G401.6 (cell line): ENCODE data around the gene SEMA5A.
"Not testable (repeated sequence)": the region's sequence is repeated elsewhere in the genome, so short reads cannot be mapped to it uniquely, and the experiment has no call there.

Experiments
- FAIRE-seq: peaks from 2 replicates; lab custom pipeline; 2012; peaks lifted over from hg19 to GRCh38; lab: Jason Lieb, UNC

The SEMA5A gene

DNA sequence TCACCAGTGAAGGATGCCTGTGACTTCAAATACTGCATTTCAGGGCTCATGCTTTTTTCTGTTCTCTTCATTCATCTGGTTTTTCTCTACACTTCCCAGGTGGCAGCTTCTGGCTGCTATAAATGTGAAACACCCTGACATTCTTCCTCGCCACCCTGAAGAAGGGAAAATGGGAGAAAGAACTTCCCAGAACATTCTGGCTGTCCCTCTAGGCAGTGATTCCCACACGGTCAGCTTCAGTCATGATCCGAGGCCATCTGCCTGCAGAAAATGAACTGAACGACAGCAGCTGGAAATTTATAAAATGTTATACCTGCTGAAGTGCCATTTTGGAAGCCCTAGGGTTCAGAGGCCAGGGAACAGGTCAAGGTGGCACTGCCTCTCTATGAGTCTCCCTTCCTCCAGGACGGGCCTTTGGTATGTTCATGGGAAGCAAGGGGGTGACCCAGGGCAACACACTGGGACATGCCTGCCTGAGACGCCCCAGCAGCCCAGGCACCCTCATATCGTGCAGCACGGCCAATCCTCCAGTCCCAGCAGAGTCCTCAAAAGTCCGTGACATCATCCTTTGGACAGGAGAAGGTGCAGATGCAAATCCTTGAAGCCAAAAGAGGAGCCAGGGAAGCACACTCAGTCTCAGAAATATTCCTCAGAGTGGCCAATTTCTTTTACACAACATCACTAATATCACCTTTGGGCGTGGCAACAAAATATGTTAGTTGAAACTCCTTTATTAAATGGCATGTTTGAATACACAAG, 107.1 kb downstream of the SEMA5A start:
- FAIRE-seq: no peak

DNA sequence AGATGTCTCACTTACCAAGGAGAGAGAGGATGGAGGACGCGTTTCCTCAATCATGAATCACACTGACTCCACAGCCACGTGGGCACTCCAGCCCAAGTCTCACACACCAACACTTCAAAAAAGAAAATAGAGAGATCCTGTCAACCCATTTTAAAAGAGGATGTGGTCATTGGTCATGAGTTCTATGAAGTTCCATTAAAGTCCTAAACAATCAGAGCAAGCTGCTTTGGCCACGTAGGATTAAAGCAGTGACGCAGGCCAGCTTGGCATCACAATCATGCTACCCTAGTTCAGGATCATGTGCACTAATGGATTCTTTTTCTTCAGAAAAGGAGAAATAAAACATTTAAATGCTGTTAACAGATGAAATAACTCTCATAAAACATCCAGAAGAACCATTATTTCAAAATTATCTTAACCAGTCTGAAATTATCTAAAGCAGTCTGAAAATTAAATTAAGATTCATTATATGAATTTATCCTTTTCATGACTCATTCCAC, 108.1 kb downstream of the SEMA5A start:
- no peak for FAIRE-seq

DNA sequence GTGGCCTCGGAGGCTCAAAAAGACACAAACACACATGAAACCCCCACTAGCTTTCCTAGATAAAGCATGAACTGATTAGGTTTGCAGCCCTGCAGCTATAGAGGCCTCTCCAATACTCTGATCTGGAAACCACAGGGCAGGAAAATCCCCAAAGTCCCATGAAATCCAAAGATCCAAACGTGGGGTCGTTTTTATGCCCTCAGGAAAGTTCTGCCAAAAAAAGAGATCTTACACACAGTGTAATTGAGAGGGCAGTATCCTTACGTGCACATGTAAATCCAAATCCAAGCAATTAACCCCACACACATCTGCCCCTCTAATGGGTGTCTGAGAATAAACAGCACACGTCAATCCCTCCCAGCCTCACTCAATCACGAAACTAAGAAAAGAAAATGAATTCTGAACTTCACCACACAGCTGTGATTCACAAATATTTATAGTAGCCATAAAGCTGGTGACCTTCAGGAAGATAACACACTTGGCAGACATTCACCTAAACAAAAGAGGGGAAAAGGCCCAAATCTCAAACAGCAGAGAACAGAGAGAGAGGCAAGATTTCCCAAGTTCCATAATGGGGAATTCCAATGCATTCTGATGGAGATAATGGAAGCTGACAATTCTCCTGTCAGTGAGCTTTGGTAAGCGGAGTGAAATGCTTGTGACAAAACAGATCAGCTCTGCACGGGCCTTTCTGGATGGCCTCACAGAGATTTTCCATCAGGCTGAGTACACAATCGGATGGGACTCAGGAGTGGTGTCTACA, 114.2 kb downstream of the SEMA5A start:
- FAIRE-seq: no peak

DNA sequence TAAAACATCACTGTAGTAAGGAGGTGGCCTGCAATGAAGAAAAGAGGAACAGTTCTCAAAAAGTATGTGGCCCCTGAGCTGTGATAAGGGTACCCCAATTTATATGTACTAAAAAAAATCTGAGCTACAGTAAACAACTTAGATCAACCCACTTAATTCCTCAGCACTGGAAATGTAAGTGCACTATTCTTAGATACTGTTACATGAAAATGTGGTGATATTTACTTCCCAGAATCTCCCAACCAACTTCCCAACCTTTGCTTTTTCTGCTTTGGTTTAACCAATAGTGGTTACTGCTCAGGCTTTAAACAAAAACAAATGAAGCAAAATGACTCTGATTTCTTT, 114.8 kb downstream of the SEMA5A start:
- no peak for FAIRE-seq

DNA sequence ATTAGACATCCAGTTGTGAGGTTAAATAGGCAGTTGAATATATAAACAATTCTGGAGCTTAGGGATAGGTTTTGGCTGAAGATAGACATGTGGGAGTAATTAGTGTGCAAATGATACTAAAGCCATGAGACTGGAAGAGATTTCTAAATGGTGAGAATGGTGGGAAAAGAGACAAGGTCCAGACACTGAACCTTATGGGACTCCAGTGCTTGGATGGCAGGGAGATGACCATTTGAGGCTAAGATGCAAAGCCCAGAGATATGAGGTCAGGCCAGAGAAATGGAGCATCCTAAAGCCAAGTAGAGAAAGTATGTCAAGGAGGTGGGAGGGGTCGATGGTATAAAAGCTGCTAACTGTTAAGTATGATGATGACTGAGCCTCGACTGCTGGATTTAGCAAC, 115.6 kb downstream of the SEMA5A start:
- no peak for FAIRE-seq

DNA sequence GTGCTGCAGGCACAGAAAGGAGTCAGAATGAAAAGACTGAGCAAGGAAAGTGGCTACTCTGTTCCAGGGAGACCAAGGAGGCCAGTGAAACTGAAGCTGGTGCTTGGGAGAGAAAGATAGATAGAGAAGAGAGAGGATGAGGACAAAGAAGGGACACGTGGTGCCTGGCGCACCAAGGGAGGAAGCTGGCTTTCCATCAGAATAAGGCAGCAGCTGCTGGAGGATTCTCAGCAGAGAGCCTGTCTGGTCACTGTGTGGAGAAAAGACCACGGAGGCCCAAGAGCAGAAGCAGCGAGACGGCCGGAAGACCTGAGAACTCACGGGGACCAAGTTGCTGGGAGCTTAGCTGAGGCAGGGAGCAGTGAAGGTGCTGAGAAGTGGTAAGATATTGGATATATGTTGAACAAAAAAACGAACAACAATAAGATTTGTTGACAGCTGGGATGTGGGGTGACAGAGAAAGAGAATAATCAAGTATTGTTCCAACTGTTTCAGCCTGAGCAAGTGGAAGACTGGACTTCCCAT, 116.1 kb downstream of the SEMA5A start:
- FAIRE-seq: no peak

DNA sequence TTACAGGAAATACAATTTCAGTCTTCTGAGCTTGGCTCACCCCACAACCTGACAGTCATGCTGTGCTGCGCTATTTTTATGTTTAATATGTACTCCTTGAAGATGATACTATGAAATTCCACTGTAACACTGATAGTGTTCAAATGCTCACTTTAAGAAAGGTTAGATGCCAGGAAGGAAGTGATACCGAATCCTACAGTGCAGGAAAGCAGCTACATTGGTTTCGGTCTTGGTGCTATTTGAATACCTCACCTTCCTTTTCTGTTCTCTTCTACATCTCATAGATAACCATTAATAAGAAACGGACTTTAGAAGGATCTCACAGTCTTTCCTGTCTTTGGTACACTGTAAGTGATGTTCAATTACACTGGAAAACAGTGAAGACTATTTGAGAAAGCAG, 117.6 kb downstream of the SEMA5A start:
- FAIRE-seq: no peak

DNA sequence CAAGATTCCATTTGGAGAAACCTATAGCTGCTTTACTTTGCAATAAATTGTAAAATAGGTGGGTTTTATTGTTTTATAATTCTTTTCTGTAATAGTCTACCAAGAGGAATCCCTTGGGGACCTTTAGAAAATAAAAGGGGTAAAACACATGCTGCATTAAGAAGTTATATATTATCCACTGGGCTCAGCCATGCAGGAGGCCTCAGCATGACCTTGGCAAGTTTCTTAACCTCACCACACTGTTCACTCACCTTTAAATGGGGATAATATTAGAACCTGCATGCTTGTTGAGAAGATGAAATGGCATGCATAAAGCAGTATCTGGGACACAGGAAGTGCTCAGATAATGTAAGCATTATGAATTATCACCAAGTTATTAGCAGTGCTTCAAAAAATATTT, 120.2 kb downstream of the SEMA5A start:
- no peak for FAIRE-seq

DNA sequence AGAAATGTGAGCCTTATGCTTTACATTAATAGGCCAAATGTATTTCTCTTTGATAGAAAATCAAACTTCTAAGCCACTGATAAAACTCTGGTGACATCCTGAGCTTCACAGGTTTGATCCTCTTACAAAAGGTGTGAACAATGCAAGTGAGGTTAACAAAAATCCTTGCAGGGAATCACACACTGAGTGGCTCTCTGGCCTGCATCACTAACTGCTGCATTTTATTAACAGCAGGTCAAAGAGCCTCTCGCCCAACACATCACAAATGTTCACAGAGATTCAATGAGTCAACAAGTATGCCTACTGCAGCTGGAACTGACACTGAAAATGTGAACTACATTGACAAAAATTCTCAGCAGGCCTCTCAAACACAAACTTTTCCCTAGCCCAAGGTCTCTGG, 122.3 kb downstream of the SEMA5A start:
- no peak for FAIRE-seq

DNA sequence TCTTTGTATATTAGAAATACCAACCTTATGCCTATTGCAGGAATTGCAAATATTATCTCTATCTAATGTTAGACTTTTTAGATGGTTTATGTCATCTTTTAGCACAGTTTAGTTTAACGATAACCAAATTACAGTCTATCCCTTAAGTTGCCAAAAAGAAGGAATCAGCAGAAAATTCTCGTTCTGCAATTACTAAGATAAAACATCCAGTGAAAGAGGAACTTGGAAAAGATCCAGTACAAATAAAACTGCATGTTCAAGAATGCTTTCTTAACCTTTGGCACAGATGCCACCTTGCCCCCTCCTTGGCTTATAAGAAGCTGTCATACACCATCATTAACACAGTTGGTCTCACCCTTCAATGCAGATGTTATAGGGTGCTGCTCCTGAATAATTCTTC, 124.0 kb downstream of the SEMA5A start:
- FAIRE-seq: no peak

DNA sequence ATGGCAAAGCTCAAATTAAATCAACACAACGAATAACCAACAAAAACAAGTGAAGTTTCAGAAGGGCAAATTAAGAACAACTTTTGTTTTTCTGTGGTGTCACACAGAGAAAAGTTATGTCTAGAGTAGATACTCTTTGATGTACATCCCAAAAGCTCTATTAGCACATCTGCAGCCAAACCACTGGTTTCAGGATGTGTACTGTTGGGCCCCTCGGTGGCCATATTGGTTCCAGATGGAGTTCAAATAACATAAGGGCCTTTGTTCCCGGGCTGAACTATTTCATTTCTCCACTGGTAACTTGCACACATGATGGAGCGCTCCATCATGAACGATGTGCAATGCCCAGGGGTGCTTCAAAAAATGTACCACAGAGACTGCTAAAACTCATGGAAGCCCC, 126.1 kb downstream of the SEMA5A start:
- FAIRE-seq: no peak

DNA sequence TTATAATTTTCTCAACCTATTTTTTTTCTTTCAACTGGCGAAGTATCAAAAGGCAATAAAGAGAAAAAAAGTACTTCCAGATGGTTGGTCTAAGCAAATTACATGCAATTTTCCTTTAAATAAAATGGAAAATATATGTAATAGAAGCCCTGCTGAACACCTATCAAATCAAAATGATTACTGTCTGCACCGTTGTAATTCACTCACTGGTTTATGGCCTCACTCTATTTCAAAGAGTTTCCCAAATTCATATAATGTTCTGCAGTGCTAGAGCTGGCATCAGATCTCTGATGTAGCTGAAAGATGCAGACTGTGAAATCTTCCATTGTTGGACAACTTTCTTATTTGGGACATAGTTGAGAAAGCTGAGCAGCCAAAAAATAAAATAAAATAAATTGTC, 130.3 kb downstream of the SEMA5A start:
- FAIRE-seq: no peak

DNA sequence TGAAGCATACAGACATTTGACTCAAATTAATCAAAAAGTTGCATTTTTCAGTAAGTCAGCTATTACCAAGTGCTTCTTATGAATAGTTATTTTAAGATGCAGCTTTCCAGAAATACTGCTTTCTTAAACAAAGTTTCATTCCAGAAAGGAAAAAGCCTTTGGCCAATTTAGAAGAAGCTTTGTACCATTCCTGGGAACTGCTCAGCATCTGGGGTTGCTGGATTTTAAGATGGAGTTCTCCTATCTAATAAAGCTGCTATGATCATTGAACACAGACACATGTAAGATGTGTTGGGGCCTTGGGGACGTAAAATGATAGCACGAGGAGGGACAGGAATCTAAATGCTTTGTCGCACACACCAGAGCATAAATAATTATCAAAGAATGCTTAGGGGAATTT, 130.8 kb downstream of the SEMA5A start:
- no peak for FAIRE-seq

DNA sequence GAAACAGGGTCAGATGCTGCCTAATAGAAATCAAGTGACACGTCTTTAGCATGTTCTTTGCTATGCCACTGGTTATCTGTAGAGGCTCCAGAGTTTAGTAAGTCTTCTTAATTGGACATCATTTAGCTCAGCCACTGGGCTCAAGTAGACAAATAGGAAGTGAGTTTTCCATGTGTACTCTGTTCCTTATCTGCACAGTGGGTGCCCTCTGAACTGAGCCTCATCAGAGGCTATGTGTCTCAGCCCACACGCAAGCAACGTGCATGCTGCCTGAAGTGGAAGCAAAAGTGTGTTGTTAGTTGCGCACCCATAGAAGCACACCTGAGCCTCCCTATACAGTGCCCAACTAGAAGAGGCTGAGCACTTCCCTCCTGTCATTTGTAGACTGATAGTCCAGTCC, 134.7 kb downstream of the SEMA5A start:
- FAIRE-seq: no peak

DNA sequence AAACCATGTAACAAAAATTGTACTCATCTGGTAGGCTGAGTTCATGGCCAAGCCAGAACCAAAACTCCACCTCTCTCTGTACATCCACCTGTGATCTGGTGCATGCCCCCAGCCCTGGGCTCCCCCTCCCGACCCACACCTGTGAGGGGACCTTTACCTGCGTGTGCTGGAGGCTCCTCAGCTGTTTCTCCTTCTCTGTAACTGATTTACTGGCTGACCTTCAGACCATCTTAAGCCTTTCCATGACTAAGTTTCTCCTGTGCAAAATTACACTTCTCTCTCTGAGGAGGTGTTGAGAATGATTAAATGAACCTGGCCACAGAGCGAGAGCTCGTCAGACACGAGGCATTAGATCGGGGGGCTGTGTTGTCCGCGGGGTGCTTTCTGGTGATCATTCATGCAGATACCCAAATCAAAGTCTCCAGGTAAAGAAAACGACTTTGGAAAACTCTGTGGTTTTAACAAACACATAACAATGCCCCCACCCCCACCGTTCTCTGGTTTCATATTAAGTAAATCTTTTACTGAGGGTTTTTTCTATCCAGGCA, 136.4 kb downstream of the SEMA5A start:
- FAIRE-seq: no peak

DNA sequence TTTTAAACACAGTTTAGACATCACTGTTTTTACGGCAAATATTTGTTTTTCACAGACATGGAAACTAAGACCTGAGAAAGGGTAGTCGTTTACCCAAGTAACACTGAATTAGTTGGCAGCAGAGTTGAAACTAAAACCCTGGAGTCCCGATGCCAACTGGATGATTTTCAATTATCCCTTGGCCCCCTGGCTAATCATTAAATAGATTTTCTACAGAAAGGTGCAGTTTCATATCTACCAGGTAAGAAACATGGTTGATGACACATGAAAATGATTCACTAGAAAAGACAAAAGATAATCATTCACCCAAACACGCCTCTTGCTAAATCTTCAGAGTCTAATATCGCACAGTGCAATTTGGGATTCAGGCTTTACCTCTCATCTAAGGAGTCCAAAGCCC, 136.9 kb downstream of the SEMA5A start:
- FAIRE-seq: no peak

DNA sequence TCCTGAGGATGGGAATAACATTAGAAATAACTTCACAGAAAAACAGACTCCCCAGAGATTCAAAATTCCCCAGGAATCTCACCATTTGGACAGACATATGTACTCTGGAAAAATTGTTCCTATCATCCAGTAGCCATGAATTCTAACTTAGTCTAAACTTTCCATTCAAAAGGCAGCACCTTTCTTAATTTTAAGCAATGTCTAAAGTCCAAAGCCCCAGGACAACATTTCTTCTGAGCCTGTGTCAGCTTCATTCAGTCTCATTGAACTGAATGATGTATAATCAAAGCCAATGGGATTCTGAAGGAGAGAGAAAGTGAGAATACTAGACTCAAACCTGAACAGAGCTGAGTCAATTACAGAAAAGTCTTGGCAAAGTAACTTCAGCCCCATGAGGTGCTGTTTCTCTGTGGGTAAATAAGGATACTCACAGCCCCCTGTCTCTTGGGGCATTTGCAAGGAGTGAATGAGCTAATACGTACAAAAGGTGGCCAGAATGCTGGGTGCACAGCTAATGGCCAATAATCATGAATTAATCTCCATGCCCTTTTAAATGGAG, 140.6 kb downstream of the SEMA5A start:
- no peak for FAIRE-seq

DNA sequence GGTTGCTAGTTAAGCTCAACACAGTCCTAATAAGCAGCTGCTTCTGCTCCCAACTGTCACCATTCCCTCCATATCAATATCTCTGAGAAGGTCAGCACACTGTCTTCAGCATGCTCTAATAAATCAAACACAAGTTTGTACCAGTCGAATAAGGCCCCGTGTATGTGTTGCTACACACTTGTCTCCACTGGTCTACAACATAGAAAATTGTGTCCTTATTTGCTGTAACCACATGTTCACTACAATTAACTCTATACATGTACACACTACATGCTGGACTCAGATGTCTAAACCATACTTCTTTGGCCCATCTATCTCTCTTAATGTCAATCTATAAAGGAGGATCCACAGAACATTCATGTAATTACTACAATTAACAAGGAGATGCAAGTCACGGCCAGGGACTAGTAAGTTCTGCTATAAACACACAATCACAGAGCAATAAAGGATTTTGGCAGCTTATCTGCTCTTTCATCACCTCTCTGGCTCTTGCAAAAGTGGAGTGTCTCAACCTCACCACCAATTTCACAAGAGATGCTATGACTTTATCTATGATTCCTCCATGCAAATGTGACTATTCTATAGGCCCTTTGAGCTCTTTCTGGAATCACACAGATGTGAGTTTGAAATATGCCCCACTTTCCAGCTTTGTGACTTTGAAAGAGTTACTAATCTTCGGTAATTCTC, 143.9 kb downstream of the SEMA5A start:
- no peak for FAIRE-seq

DNA sequence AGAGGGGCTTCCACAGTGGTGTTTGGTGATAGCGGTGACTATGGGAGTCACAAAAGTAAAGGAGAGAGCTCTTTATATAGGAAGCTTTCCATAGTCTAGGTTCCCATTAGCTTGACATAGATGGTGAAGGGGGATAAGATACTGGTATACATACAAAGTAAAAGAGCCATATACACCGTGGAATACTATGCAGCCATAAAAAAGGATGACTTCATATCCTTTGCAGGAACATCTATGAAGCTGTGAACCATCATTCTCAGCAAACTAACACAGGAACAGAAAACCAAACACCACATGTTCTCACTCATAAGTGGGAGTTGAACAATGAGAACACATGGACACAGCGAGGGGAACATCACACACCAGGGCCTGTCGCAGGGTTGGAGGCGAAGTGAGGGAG, 146.1 kb downstream of the SEMA5A start:
- FAIRE-seq: not testable (repeated sequence)

DNA sequence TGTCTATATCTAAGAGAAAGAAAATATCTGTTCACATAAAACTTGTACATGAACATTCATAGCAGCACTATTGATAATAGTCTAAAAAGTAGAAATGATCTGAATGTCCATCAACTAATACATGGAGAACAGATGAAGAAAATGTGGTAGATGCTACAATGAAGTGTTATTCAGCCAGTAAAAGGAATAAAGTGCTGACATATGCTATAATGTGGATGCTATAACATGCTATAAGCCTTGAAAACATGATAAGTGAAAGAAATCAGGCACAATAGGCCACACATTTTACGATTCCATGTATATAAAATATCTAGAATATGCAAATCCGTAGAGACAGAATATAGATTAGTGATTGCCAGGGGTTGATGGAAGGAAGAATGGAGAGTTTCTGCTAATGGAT, 146.8 kb downstream of the SEMA5A start:
- no peak for FAIRE-seq

DNA sequence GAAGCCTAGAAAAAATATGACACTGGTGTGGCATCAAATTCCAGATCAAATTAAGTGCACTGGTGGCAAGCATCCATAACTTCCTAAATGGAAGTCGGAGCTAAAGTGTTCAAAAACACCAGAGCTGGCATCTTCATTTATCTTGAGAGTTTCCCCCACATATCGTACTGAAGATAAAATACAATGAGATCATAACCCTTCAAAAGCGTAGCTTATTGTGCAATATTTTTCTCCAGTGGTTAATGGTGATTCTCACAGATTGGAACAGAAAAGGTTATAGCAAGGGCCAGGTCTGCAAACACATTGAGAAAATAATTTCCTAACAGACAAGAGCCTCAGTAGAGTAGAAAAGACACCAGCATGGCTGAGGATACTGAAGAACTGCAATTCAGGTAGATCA, 147.6 kb downstream of the SEMA5A start:
- FAIRE-seq: no peak

DNA sequence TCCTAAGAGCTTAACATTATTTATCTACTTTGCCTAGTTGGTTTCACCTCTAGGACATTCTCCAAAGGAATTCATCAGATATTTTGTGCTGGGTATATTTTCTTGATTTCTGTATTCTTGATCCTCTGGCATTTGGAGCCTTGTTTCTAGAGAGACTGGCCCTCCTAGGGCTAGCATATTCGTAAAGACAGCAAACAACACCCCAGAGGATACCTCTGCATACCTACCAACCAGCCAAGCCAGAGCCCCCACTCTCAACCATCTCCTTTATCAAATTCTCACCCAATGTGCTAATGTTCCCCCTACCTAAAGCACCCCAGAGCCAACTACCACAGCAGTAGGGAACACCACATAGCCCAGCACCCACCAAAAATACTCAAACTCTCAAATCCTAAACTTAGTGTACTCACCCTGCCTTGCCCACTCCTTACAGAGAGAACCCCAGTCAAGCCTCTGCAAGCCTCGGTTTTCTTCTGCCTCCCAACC, 149.5 kb downstream of the SEMA5A start:
- FAIRE-seq: no peak
